Peyer's patch (tissue), 4 donors: ENCODE results near the gene DACT3. TPM values are rescaled to one million over a fixed set of nuclear protein-coding genes. Genes with fewer than 3 reads are reported as not detected.
A peak's percentile ranks its signal among the peaks of the same experiment; 100 is the strongest.

Experiments used
- DNase-seq, 3 donors: peaks; one replicate each; pipeline ENCODE4 v3.0.0-alpha.2; 2017 to 2019
- H3K27ac ChIP-seq, 4 donors: fragments of 200-600 bp; sonication (generic); one replicate each; pipeline ENCODE4 v1.5.1; 2016 to 2019
- H3K27me3 ChIP-seq, 2 donors: fragments of 200-600 bp; sonication (generic); one replicate each; pipeline ENCODE4 v1.5.1; 2019
- H3K36me3 ChIP-seq, 3 donors: fragments of 200-600 bp; sonication (generic); one replicate each; pipeline ENCODE4 v1.5.1; 2016 to 2019
- H3K4me1 ChIP-seq, 4 donors: fragments of 200-600 bp; sonication (generic); one replicate each; pipeline ENCODE4 v1.5.1; 2016 to 2019
- H3K4me3 ChIP-seq, 4 donors: fragments of 200-600 bp; sonication (generic); 1 replicate in 3 of 4; 2 replicates in 1 of 4; pipeline ENCODE4 v1.5.1; 2016 to 2019; ENCODE audit warnings: mild to moderate bottlenecking in 1 of 4
- H3K9me3 ChIP-seq, 4 donors: fragments of 200-600 bp; sonication (generic); one replicate each; pipeline ENCODE4 v1.5.1; 2016 to 2019; ENCODE audit warnings: mild to moderate bottlenecking in 1 of 4
- POLR2A ChIP-seq, 2 donors: fragments of 450-650 bp; IDR thresholded peaks; one replicate each; pipeline ENCODE4 v1.5.1; 2017; ENCODE audit warnings: antibody characterized with exemption in 2 of 2, mild to moderate bottlenecking in 2 of 2, moderate library complexity in 2 of 2
- small RNA-seq, 2 donors: library from RNA; depleted of rRNA; stranded (forward); fragments of <200 nt; gene quantifications; one replicate each; pipeline ENCODE3, GENCODE V24; 2016
- total RNA-seq, 4 donors: library from RNA; depleted of rRNA; stranded (reverse); fragments of >200 nt; gene quantifications; one replicate each; pipeline ENCODE4 v1.1.0, GENCODE V29; 2016
- TF ChIP-seq, protein P1 (sequence below), 6 experiments: fragments of 450-650 bp in 4 of 6; fragments of 200-600 bp in 2 of 6; sonication (generic) in 1 of 6; IDR thresholded peaks; one replicate each; pipeline ENCODE4 v1.5.1; 2017 to 2019; ENCODE audit warnings: antibody characterized with exemption in 6 of 6, mild to moderate bottlenecking in 3 of 6, moderate library complexity in 1 of 6

DACT3 gene
- total RNA-seq, 4 donors from 2014 or later = 0.53 to 2.3 (median 1.4) TPM

DNA sequence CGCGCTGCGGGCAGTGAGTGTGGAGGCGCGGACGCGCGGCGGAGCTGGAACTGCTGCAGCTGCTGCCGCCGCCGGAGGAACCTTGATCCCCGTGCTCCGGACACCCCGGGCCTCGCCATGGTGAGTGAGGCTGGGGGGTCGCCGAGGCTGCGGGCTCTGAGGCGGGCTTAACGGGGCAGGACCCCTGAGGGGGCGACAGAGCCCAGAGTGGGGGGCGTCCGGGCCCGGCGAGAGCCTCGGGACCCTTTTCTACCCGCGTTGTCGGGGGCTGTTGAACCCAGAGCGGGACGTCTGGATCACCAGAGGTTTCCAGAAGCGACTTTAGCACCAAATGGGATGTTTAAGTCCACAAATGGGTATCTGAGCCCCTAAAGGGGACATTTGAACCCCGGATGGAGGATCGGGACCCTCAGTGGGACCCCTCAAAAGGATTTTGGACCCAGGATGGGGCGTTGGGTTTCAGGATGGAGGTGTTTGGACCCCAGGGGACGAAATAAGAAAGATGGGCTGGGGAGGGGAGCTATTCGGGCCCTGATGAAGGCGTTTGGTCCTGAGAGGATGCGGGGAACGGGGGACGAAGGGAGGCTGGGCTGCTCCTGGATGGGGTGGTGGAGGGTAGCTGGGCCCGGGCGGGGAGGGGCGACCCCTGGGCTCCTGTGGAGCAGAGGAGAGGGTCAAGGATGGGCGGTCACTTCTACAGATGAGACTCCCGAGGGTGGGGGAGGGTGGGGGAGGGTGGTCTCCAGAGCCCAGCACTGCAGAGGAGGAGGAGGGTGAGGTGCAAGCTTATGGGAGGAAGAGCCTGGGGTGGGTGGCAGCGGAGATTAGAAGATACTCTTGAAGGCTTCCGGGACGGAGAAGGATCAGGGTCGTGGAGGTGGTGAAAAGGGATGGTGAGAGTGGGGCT is 59.4 kb downstream of the DACT3 start, which contains the start of gene CALM3:
Gene CALM3 (plus strand): TSS at position 13 of the 907 bp plus-strand sequence. CDS start 105 bp downstream, at position 118.
- peak in 2 of 3 donors; percentile 16 to 59 for DNase-seq
- peak within 1 kb of the TSS; percentile 82 to 100 (median 99) for H3K4me3 ChIP-seq
- peak within 1 kb of the TSS; percentile 89 to 97 (median 94) for H3K27ac ChIP-seq
- H3K9me3 ChIP-seq = no peaks in the 10 kb centered on the region
- peaks cover 0 to 30% (median 5%) of the 10 kb centered on the region in 4 donors for H3K4me1 ChIP-seq
- peaks cover 0 to 14% (median 0%) of the 10 kb centered on the region in 3 donors for H3K36me3 ChIP-seq
- H3K27me3 ChIP-seq = no peaks in the 10 kb centered on the region
- TF ChIP-seq, protein P1, sequence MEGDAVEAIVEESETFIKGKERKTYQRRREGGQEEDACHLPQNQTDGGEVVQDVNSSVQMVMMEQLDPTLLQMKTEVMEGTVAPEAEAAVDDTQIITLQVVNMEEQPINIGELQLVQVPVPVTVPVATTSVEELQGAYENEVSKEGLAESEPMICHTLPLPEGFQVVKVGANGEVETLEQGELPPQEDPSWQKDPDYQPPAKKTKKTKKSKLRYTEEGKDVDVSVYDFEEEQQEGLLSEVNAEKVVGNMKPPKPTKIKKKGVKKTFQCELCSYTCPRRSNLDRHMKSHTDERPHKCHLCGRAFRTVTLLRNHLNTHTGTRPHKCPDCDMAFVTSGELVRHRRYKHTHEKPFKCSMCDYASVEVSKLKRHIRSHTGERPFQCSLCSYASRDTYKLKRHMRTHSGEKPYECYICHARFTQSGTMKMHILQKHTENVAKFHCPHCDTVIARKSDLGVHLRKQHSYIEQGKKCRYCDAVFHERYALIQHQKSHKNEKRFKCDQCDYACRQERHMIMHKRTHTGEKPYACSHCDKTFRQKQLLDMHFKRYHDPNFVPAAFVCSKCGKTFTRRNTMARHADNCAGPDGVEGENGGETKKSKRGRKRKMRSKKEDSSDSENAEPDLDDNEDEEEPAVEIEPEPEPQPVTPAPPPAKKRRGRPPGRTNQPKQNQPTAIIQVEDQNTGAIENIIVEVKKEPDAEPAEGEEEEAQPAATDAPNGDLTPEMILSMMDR (IDR thresholded peaks at IDR 0.05) = no peak
- TF ChIP-seq POLR2A (IDR thresholded peaks at IDR 0.05) = peak; percentile 91 to 96

DNA sequence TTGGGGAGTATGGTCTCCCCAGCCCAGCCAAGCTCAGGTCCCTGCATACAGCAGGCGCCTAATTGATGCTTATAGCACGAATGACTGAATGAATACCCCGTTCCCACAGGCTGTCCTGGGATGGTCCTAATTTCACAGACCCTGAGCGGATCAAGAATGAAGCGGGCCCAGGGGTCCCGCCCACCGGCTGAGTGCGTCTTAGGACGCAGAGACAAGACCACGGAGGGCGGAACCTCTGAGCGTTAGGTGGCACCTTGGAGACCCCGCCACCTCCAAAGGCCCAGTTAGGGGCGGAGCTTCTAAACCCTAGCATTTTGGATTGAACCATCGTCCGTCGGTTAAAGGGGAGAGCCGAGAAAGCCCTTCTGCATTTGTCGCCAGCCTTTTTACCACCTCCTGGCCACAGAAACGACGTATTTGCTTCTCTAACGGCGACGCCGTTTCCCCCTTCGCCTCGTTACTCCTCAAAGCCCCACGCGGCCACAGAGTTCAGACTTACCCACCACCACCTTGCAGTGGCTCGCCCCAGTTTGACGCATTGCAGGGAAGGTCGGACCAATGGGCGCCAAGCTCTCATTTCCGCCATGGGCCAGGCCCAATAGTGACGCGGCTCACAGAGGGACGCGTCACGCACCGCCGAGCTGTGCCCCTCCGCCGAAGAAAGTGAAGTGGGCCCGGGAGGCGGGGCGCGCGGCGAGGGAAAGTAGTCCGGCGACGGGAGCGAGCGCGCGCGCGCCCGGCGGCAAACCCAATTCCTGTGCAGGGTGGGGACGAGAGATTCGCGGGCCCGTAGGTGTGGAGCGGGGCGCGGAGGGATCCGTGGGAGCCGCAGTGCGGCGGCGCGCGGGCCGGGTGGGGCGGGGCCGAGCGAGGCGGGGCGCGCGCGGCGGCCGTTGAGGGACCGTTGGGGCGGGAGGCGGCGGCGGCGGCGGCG is 60.3 kb downstream of the DACT3 start:
- TF ChIP-seq, protein P1 (IDR thresholded peaks at IDR 0.05) = no peak
- peak; percentile 55 to 74 for TF ChIP-seq POLR2A (IDR thresholded peaks at IDR 0.05)
- Histone ChIP-seq H3K4me3 (peak overlapping the region; percentile 82 to 100 (median 99)), H3K36me3 (peaks cover 0 to 4% (median 0%) of the 10 kb centered on the region in 3 donors), H3K4me1 (peaks cover 0 to 30% (median 5%) of the 10 kb centered on the region in 4 donors), H3K27me3 (no peaks in the 10 kb centered on the region), H3K9me3 (no peaks in the 10 kb centered on the region), H3K27ac (peak overlapping the region; percentile 89 to 97 (median 94))
- DNase-seq = peak; percentile 95 to 99 (median 99)

DNA sequence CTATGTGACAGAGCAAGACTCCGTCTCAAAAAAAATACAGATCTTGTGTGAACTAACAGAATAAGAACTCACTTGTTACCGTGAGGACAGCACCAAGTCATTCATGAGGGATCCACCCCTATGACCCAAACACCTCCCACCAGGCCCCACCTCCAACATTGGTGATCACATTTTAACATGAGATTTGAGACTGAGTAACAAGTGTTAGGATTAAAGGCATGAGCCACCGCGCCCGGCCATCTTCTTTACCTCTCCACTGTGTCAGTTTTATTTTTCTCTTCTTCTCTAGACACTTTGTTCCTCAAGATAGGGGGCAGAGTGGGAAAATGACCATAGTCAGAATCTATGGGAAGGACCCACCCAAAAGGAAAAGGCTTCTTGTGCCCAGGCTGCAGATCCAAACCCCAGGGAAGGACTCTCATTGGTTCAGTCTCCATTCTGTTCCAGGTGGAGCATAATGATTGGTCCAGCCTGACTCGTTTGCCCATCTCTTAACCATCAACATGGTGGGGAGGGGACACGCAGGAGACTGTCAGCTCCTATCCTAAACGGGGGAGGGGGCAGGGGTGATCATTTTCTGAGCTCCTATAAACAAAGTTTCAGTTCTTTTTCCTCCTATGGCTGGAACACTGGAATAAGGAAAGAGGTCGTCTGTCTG is 61.1 kb downstream of the DACT3 start:
- TF ChIP-seq, protein P1 (IDR thresholded peaks at IDR 0.05) = no peak
- no peak for TF ChIP-seq POLR2A (IDR thresholded peaks at IDR 0.05)
- peaks cover 0 to 27% (median 5%) of the 10 kb centered on the region in 4 donors for H3K4me1 ChIP-seq
- no peaks in the 10 kb centered on the region for H3K36me3 ChIP-seq
- H3K9me3 ChIP-seq = no peaks in the 10 kb centered on the region
- peak overlapping the region; percentile 89 to 97 (median 94) for H3K27ac ChIP-seq
- H3K27me3 ChIP-seq = no peaks in the 10 kb centered on the region
- DNase-seq = peak in 1 of 3 donors; percentile 15
- H3K4me3 ChIP-seq = peak overlapping the region; percentile 82 to 100 (median 99)

DNA sequence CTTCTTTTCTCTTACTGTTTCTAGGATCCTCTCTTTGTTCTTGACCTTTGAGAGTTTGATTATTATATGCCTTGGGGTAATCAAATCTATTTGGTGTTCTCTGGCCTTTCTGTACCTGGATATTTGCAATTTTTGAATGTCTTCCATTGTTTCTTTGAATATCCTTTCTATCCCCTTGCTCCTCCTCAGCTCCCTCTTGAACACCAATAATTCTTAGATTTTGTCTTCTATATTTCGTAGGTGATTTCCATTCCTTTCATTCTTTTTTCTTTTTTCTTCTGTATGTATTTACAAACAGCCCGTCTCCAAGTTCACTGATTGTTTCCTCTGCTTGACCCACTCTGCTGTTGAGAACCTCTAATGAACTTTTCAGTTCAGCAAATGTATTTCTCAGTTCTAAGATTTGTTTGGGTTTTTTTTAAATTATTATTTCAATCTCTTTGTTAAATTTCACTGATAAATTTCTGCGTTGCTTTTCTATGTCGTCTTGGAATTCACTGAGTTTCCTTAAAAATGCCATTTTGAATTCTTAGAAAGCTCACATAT is 62.5 kb downstream of the DACT3 start:
- H3K4me1 ChIP-seq = peaks cover 0 to 13% (median 3%) of the 10 kb centered on the region in 4 donors

More for the DNA sequence above, 62.5 kb downstream of the DACT3 start:
- no peak for TF ChIP-seq POLR2A (IDR thresholded peaks at IDR 0.05)
- TF ChIP-seq, protein P1 (IDR thresholded peaks at IDR 0.05) = no peak
- H3K4me3 ChIP-seq = no peak overlapping the region
- H3K27me3 ChIP-seq = no peaks in the 10 kb centered on the region
- no peak for DNase-seq
- no peak overlapping the region for H3K27ac ChIP-seq
- H3K9me3 ChIP-seq = no peaks in the 10 kb centered on the region
- no peaks in the 10 kb centered on the region for H3K36me3 ChIP-seq

Small RNA genes within 50 kb of the gene (small RNA-seq; reads per million reads assigned to genes)
- gene MIR320E (0.06 to 0.13 reads per million in 2 donors), gene RN7SL364P (0 reads per million in 2 donors)

Other genes starting within 250 kb of the DACT3 start
- gene CCDC8, start 247.6 kb downstream of the DACT3 start, total RNA-seq = 1 to 10 TPM in 1 of 4 donors, under 1 TPM in 3; 0.70 to 2.5 (median 0.90) TPM
- gene PNMA8C, start 232.2 kb downstream of the DACT3 start, total RNA-seq = not detected
- gene PNMA8A, start 189.6 kb downstream of the DACT3 start, total RNA-seq = under 1 TPM in 1 of 4 donors, not detected in 3; 0.28 TPM
- gene PNMA8B, start 165.3 kb downstream of the DACT3 start, total RNA-seq = 1 to 10 TPM in 1 of 4 donors, under 1 TPM in 2, not detected in 1; 0.38 to 1.7 (median 0.67) TPM
- 100 to 1,000 TPM; 134 to 282 (median 237) TPM for gene CALM3, start 59.9 kb downstream of the DACT3 start, total RNA-seq
- 1 to 10 TPM in 2 of 4 donors, not detected in 2; 3.4 to 5.8 TPM for gene PTGIR, start 36.1 kb downstream of the DACT3 start, total RNA-seq
- not detected for gene GNG8, start 25.0 kb downstream of the DACT3 start, total RNA-seq
- gene PRKD2, start 55.9 kb upstream of the DACT3 start, total RNA-seq = 10 to 100 TPM; 57.0 to 88.8 (median 64.0) TPM
- gene FKRP, start 84.9 kb upstream of the DACT3 start, total RNA-seq = 10 to 100 TPM in 3 of 4 donors, 1 to 10 TPM in 1; 9.1 to 18.6 (median 15.3) TPM
- 100 to 1,000 TPM in 3 of 4 donors, 10 to 100 TPM in 1; 80.9 to 146 (median 116) TPM for gene STRN4, start 85.3 kb upstream of the DACT3 start, total RNA-seq
- gene SLC1A5, start 127.4 kb upstream of the DACT3 start, total RNA-seq = 10 to 100 TPM; 19.8 to 34.7 (median 31.2) TPM
- gene AP2S1, start 189.7 kb upstream of the DACT3 start, total RNA-seq = 10 to 100 TPM; 56.9 to 83.6 (median 64.5) TPM
- gene ARHGAP35, start 199.8 kb upstream of the DACT3 start, total RNA-seq = 100 to 1,000 TPM in 1 of 4 donors, 10 to 100 TPM in 3; 41.3 to 100 (median 85.4) TPM